Panc1 (cell line): ENCODE measurements around the gene ARHGEF28. TPM values are rescaled to one million over a fixed set of nuclear protein-coding genes. Genes with fewer than 3 reads are reported as not detected.

Source experiments
- ATAC-seq: fragments of 200-7000 bp; cut with Tn5 transposase; 2 replicates; pipeline ENCODE4 v1.9.1; 2020; ENCODE audit warnings: mild to moderate bottlenecking, moderate library complexity
- BruUV-seq: library from RNA; stranded (reverse); fragments of 400-500 nt; replicated peaks from 2 replicates; lab custom pipeline; 2021; lab: Mats Ljungman, UMichigan
- CTCF ChIA-PET: fragments of 300-600 bp; sonication (Branson Sonifier 250); formaldehyde crosslinking; loops from one replicate; lab custom pipeline; 2022; ENCODE audit warnings: antibody characterized with exemption; lab: Charles Lee
- POLR2A ChIA-PET: fragments of 300-600 bp; sonication (Branson Sonifier 250); formaldehyde crosslinking; loops from one replicate; lab custom pipeline; 2022; ENCODE audit warnings: antibody characterized with exemption; lab: Charles Lee
- DNase-seq: peaks from one replicate; pipeline ENCODE4 v3.0.0-alpha.2; 2010; ENCODE audit warnings: low read depth, low spot score
- H3K27ac ChIP-seq: 2 replicates; pipeline ENCODE4 v1.5.1; 2011; ENCODE audit warnings: mild to moderate bottlenecking, low read length, inconsistent platforms
- H3K27me3 ChIP-seq: fragments of 200-500 bp; sonication (Bioruptor generic); 2 replicates; pipeline ENCODE4 v1.6.0; 2014; ENCODE audit warnings: low read length, inconsistent platforms; ENCODE audit not compliant: control insufficient read depth, insufficient read depth
- H3K36me3 ChIP-seq: fragments of 200-500 bp; sonication (Bioruptor generic); 2 replicates; pipeline ENCODE4 v1.5.1; 2014; ENCODE audit warnings: inconsistent platforms, mild to moderate bottlenecking, low read length, moderate library complexity; ENCODE audit not compliant: control insufficient read depth, insufficient read depth
- H3K4me1 ChIP-seq: 2 replicates; pipeline ENCODE4 v1.5.1; 2011; ENCODE audit warnings: inconsistent platforms, mild to moderate bottlenecking, low read length, moderate library complexity; ENCODE audit not compliant: control insufficient read depth, insufficient read depth
- H3K4me3 ChIP-seq, 2 experiments: 2 replicates each; pipeline ENCODE4 v1.5.1; 2011 to 2012; ENCODE audit warnings: low read depth in 2 of 2, low read length in 2 of 2, mild to moderate bottlenecking in 2 of 2, inconsistent platforms in 1 of 2, moderate library complexity in 1 of 2
- H3K9me3 ChIP-seq: fragments of 200-500 bp; sonication (Bioruptor generic); 2 replicates; pipeline ENCODE4 v1.5.1; 2014; ENCODE audit warnings: low read depth, mild to moderate bottlenecking, inconsistent platforms, low read length, moderate library complexity; ENCODE audit not compliant: control insufficient read depth, insufficient read depth
- POLR2AphosphoS5 ChIP-seq: IDR thresholded peaks from 2 replicates; pipeline ENCODE4 v1.6.1; 2012; ENCODE audit warnings: mild to moderate bottlenecking, low read depth, low read length, moderate library complexity
- SIN3A ChIP-seq: IDR thresholded peaks from 2 replicates; pipeline ENCODE4 v1.6.1; 2012; ENCODE audit warnings: low read depth, mild to moderate bottlenecking, low read length, moderate library complexity, borderline replicate concordance; ENCODE audit not compliant: insufficient read depth
- TCF7L2 ChIP-seq: IDR thresholded peaks from 2 replicates; pipeline ENCODE4 v1.6.1; 2011; ENCODE audit warnings: mild to moderate bottlenecking, low read depth, low read length, inconsistent platforms
- in situ Hi-C: cut with HindIII; loops from 2 replicates; pipeline ENCODE4 v1.10.0; 2016; ENCODE audit warnings: low sequenced_read_pairs, low pct_unique_long_range_greater_than_20kb
- intact Hi-C: fragments of 100-400 bp; cut with micrococcal nuclease; formaldehyde crosslinking; loops from one replicate; pipeline ENCODE4 v1.10.0; 2022; ENCODE audit not compliant: unreplicated experiment
- total RNA-seq: library from RNA; stranded (reverse); gene quantifications from one replicate; pipeline ENCODE4 v1.2.1, GENCODE V29; 2021; ENCODE audit not compliant: unreplicated experiment
- TF ChIP-seq, protein P1 (sequence below): fragments of 450-650 bp; IDR thresholded peaks from 2 replicates; pipeline ENCODE4 v1.5.1; 2017; ENCODE audit warnings: mild to moderate bottlenecking
- TF ChIP-seq, protein P2 (sequence below), 2 experiments: IDR thresholded peaks; 2 replicates each; pipeline ENCODE4 v1.6.1; 2011 to 2012; ENCODE audit warnings: low read depth in 2 of 2, control low read depth in 1 of 2, low read length in 1 of 2, mild to moderate bottlenecking in 1 of 2, moderate library complexity in 1 of 2; ENCODE audit not compliant: insufficient read depth in 1 of 2

Gene ARHGEF28
- total RNA-seq, 1 experiment from 2014 or later: 34.8 TPM

DNA sequence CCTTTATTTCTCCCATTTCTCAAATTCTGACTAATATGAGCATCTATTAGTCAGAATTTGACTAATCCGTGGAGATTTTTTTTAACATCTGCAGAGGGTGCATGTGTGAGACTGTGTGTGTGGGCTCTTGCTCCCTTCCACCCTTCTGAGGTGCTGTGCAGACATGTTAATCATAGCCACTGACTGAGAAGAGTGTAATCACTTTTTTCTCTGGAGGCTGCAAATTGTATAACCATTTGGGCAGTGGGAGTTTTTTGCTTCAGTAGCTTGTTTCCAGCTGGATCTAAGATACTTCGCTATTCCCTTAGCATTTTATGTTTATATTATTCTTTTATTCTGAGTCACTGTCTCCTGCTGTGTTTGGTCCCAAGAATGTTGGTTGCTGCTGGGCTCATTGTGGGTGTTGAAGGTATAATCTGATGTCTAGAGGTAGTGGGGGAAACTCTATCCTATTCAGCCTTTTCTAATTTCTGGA is 66.2 kb downstream of the ARHGEF28 start:
- TF ChIP-seq, protein P1, sequence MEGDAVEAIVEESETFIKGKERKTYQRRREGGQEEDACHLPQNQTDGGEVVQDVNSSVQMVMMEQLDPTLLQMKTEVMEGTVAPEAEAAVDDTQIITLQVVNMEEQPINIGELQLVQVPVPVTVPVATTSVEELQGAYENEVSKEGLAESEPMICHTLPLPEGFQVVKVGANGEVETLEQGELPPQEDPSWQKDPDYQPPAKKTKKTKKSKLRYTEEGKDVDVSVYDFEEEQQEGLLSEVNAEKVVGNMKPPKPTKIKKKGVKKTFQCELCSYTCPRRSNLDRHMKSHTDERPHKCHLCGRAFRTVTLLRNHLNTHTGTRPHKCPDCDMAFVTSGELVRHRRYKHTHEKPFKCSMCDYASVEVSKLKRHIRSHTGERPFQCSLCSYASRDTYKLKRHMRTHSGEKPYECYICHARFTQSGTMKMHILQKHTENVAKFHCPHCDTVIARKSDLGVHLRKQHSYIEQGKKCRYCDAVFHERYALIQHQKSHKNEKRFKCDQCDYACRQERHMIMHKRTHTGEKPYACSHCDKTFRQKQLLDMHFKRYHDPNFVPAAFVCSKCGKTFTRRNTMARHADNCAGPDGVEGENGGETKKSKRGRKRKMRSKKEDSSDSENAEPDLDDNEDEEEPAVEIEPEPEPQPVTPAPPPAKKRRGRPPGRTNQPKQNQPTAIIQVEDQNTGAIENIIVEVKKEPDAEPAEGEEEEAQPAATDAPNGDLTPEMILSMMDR: no peak
- TF ChIP-seq, protein P2, sequence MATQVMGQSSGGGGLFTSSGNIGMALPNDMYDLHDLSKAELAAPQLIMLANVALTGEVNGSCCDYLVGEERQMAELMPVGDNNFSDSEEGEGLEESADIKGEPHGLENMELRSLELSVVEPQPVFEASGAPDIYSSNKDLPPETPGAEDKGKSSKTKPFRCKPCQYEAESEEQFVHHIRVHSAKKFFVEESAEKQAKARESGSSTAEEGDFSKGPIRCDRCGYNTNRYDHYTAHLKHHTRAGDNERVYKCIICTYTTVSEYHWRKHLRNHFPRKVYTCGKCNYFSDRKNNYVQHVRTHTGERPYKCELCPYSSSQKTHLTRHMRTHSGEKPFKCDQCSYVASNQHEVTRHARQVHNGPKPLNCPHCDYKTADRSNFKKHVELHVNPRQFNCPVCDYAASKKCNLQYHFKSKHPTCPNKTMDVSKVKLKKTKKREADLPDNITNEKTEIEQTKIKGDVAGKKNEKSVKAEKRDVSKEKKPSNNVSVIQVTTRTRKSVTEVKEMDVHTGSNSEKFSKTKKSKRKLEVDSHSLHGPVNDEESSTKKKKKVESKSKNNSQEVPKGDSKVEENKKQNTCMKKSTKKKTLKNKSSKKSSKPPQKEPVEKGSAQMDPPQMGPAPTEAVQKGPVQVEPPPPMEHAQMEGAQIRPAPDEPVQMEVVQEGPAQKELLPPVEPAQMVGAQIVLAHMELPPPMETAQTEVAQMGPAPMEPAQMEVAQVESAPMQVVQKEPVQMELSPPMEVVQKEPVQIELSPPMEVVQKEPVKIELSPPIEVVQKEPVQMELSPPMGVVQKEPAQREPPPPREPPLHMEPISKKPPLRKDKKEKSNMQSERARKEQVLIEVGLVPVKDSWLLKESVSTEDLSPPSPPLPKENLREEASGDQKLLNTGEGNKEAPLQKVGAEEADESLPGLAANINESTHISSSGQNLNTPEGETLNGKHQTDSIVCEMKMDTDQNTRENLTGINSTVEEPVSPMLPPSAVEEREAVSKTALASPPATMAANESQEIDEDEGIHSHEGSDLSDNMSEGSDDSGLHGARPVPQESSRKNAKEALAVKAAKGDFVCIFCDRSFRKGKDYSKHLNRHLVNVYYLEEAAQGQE (IDR thresholded peaks at IDR 0.05; ENCODE audit: insufficient read depth in 1 of 2, low read depth in 2 of 2, low read length in 1 of 2): no peak
- no peak for TF ChIP-seq POLR2AphosphoS5
- no peak for TF ChIP-seq SIN3A
- TF ChIP-seq TCF7L2: no peak
- Histone ChIP-seq H3K9me3 (no peaks in the 10 kb centered on the region), H3K27ac (no peak overlapping the region), H3K4me3 (no peak overlapping the region), H3K4me1 (peaks cover 13% of the 10 kb centered on the region), H3K27me3 (no peaks in the 10 kb centered on the region), H3K36me3 (no peaks in the 10 kb centered on the region)
- DNase-seq (no peak), ATAC-seq (peak; percentile 82)
- ChIA-PET POLR2A (no interaction called here), CTCF (interaction anchor here (0.8 to 1.5 kb wide), 2 partner anchors 14 to 60 kb away, joined by 3 read pairs; no protein-coding TSS in a partner anchor)
- intact Hi-C loops (loop anchor here (5.0 kb wide), 2 partner anchors 65 to 100 kb away; partner anchors contain the start of gene ARHGEF28), in situ Hi-C loops (no loop called here)
- no TSS peak for BruUV-seq

DNA sequence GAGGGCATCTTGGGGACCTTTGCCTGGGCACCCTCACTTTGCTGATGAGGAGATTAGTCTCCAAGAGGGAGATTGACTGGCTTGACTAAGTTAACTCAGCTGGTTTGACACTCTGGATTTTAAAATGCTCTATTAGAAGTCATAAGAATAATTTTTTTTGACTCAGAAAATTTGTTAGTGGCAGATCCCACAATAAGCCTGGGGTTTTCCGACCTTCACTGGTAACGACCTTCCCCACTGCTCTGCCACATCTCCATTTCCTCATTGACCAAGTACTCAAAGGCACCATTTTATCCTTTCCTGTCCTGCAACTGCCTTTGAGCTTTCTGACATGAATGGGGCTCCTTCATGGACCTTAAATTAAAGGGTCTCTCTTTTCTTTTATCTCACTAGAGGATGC is 67.0 kb downstream of the ARHGEF28 start:
- Histone ChIP-seq H3K27me3 (no peaks in the 10 kb centered on the region), H3K36me3 (no peaks in the 10 kb centered on the region), H3K9me3 (no peaks in the 10 kb centered on the region), H3K4me1 (peaks cover 13% of the 10 kb centered on the region), H3K4me3 (no peak overlapping the region), H3K27ac (no peak overlapping the region)
- no peak for DNase-seq
- BruUV-seq: no TSS peak
- ATAC-seq: no peak
- ChIA-PET POLR2A (no interaction called here), CTCF (interaction anchor here (0.8 to 1.6 kb wide), 4 partner anchors 15 to 102 kb away, joined by 3 to 6 read pairs (median 3); no protein-coding TSS in a partner anchor)
- TF ChIP-seq, protein P2 (IDR thresholded peaks at IDR 0.05; ENCODE audit: insufficient read depth in 1 of 2, low read depth in 2 of 2, low read length in 1 of 2): no peak
- in situ Hi-C loops (no loop called here), intact Hi-C loops (loop anchor here (5.0 kb wide), 2 partner anchors 66 to 101 kb away; partner anchors contain the start of gene ARHGEF28)
